Caco-2 (cell line): ENCODE measurements around the gene FAM72A. TPM values are rescaled to one million over a fixed set of nuclear protein-coding genes. Genes with fewer than 3 reads are reported as not detected.
A peak's percentile ranks its signal among the peaks of the same experiment; 100 is the strongest.
"Not testable (repeated sequence)": the region's sequence is repeated elsewhere in the genome, so short reads cannot be mapped to it uniquely, and the experiment has no call there.

Source experiments
- BruUV-seq: library from RNA; stranded (reverse); fragments of 400-500 nt; replicated peaks from 2 replicates; lab custom pipeline; 2021; lab: Mats Ljungman, UMichigan
- CTCF ChIA-PET: fragments of 300-600 bp; sonication (Branson Sonifier 250); formaldehyde crosslinking; loops from one replicate; lab custom pipeline; 2022; ENCODE audit warnings: antibody characterized with exemption; lab: Charles Lee
- POLR2A ChIA-PET: fragments of 300-600 bp; sonication (Branson Sonifier 250); formaldehyde crosslinking; loops from one replicate; lab custom pipeline; 2022; ENCODE audit warnings: antibody characterized with exemption; lab: Charles Lee
- DNase-seq, 2 experiments: peaks; one replicate each; pipeline versions ENCODE4 v3.0.0 to v3.0.0-alpha.2; 2020 to 2022
- H3K27me3 ChIP-seq: replicated peaks from 2 replicates; pipeline ENCODE4 v1.6.0; 2011; ENCODE audit warnings: low read length; ENCODE audit not compliant: control insufficient read depth, insufficient read depth
- H3K36me3 ChIP-seq: 2 replicates; pipeline ENCODE4 v1.5.1; 2011; ENCODE audit warnings: low read length; ENCODE audit not compliant: control insufficient read depth, insufficient read depth
- H3K4me1 ChIP-seq: fragments of 250-450 bp; sonication (Bioruptor Pico); 2 replicates; pipeline ENCODE4 v1.5.1; 2020; ENCODE audit warnings: mild to moderate bottlenecking
- H3K4me3 ChIP-seq: 2 replicates; pipeline ENCODE4 v1.5.1; 2011; ENCODE audit warnings: low read depth, mild to moderate bottlenecking, control low read depth, low read length
- H3K9me3 ChIP-seq: fragments of 250-450 bp; sonication (Bioruptor Pico); 2 replicates; pipeline ENCODE4 v1.5.1; 2020; ENCODE audit warnings: mild to moderate bottlenecking, moderate library complexity
- H3K27ac Mint-ChIP-seq: one replicate; pipeline ENCODE4 v1.8.0; 2022; ENCODE audit warnings: mixed read lengths; ENCODE audit not compliant: unreplicated experiment
- H3K27me3 Mint-ChIP-seq: one replicate; pipeline ENCODE4 v1.8.0; 2022; ENCODE audit warnings: mixed read lengths; ENCODE audit not compliant: insufficient read depth, unreplicated experiment
- H3K36me3 Mint-ChIP-seq: one replicate; pipeline ENCODE4 v1.8.0; 2022; ENCODE audit warnings: mild to moderate bottlenecking, mixed read lengths; ENCODE audit not compliant: insufficient read depth, unreplicated experiment
- H3K4me1 Mint-ChIP-seq: one replicate; pipeline ENCODE4 v1.8.0; 2022; ENCODE audit warnings: low read depth, mixed read lengths; ENCODE audit not compliant: unreplicated experiment
- H3K4me3 Mint-ChIP-seq: one replicate; pipeline ENCODE4 v1.8.0; 2022; ENCODE audit warnings: mild to moderate bottlenecking, moderate library complexity, mixed read lengths; ENCODE audit not compliant: unreplicated experiment
- H3K9me3 Mint-ChIP-seq: one replicate; pipeline ENCODE4 v1.8.0; 2022; ENCODE audit warnings: mixed read lengths; ENCODE audit not compliant: unreplicated experiment
- intact Hi-C: fragments of 100-400 bp; cut with micrococcal nuclease; formaldehyde crosslinking; loops from one replicate; pipeline ENCODE4 v1.10.0; 2022; ENCODE audit not compliant: unreplicated experiment
- total RNA-seq: library from RNA; stranded (reverse); gene quantifications from 2 replicates; pipeline ENCODE4 v1.2.3, GENCODE V29; 2022

The FAM72A gene
- total RNA-seq, 1 experiment from 2014 or later, result 12.3 TPM

DNA sequence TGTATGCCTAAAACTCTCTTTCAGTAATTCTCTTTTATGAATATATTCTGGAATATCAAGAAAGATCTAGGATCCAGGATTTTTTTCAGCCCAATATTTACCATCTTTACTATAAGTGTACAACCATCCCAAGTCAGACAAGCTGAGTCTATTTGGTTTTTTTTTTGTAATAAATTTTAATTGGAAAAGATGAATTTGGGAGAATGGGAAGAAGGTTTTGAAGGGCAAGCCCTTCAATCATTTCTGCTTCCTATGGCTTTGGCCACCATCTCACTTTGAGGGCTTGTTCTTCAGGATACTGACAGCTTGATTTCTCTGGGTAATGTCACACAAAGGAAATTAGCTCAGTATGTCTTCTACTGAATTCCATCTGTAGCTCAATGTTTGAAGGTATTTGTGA lies 23.0 kb downstream of the FAM72A start:
- H3K27me3 ChIP-seq, H3K4me3 ChIP-seq, H3K9me3 ChIP-seq, CTCF ChIA-PET, H3K27ac Mint-ChIP-seq, H3K4me3 Mint-ChIP-seq, POLR2A ChIA-PET, H3K27me3 Mint-ChIP-seq, H3K9me3 Mint-ChIP-seq, DNase-seq, H3K4me1 ChIP-seq, H3K4me1 Mint-ChIP-seq, H3K36me3 ChIP-seq, H3K36me3 Mint-ChIP-seq, intact Hi-C loops, BruUV-seq: not testable (repeated sequence)

DNA sequence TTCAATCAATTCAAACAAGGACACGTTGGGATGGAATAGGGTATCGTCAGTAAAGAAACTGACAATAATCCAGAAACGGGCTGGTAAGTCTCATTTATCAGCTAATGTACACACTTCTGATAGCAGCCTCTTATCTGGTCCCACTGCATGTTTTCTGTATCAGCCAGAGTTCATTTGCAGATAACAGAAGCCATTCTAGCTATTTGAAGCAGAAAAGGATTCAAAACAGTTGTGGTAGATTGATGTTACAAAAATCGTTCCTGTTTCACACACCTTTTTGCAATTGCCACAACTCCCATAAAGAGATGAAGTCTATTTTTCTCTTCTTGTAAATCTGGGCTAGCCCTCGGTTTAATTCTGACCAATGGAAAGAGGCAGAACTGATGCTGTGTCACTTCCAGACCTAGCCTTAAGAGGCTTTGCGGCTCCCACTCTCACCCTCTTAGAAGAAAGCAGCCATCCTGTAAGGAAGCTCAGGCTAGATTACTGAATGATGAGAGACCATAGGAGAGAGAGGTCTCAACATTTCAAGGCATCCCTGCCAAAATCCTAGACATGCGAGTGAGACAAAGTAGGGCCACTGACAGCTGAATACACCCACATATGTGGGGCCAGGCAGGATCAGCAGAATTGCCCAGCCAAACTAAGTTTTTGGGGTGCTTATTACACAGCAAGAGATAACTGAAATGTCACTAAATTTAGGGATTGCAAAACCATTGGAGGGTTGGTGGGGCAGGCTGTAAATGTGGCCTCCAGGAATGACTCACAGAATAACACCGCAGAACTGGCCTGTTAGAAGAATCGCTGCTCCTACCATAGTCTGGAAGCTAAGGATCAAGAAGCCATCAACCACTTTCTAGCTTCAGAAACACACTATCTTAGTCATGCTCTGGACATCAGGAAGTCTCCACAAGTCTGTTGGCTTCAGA lies 24.3 kb downstream of the FAM72A start:
- H3K27me3 Mint-ChIP-seq, H3K4me1 Mint-ChIP-seq, H3K4me3 Mint-ChIP-seq, H3K9me3 Mint-ChIP-seq, H3K4me1 ChIP-seq, H3K4me3 ChIP-seq, POLR2A ChIA-PET, H3K27ac Mint-ChIP-seq, CTCF ChIA-PET, H3K9me3 ChIP-seq, intact Hi-C loops, H3K36me3 ChIP-seq, BruUV-seq, H3K27me3 ChIP-seq, H3K36me3 Mint-ChIP-seq: not testable (repeated sequence)
- peak in 1 of 2 experiments; percentile 19 for DNase-seq

DNA sequence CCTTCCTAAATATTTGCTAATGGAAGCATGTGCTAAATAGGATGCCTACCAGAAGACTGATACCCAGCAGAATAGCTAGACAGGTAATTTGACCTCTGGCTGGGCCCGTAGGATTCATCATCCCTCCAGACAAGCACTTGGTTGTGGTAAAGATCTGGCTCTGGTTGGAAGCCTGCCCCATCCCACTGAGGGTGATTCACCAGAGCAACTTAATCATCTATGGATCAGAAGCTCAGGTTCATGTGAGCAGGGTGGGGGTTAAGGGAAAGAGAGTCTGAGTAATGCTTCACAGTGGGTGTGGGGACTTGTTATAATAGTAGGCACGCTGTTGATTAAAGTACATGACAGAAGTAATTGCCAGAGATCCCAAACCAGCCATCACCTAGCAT lies 26.5 kb downstream of the FAM72A start:
- H3K4me1 ChIP-seq, H3K36me3 Mint-ChIP-seq, H3K4me3 Mint-ChIP-seq, POLR2A ChIA-PET, H3K9me3 ChIP-seq, BruUV-seq, H3K27ac Mint-ChIP-seq, H3K4me3 ChIP-seq, H3K27me3 Mint-ChIP-seq, intact Hi-C loops, H3K9me3 Mint-ChIP-seq, H3K36me3 ChIP-seq, H3K27me3 ChIP-seq, CTCF ChIA-PET, DNase-seq, H3K4me1 Mint-ChIP-seq: not testable (repeated sequence)

DNA sequence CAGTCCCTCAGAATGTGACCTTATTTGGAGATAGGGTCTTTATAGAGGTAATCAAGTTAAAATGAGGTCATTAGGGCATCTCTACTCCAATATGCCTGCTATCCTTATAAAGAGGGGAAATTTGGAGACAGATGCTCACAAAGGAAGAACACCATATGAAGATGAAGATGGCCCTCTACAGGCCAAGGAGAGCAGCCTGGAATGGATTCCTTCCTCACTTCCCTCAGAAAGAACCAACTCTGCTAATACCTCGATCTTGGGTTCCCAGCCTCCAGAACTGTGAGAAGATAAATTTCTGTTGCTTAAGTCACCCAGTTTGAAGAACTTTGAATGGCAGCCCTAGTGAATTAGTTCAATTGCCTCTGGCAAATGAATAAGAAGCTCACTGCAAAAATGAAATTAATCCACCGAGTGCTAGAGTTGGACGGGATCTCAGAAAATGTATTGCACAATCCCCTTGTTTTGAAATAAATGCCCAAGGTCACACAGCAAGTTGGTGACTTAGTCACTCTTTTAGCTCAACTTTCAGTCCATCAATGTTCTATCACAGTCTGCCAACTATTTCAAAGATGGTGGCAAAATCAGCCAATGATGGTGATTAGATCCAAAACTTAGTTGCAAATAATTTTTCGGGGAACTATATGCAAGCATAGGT lies 27.1 kb downstream of the FAM72A start:
- H3K4me1 ChIP-seq, H3K27me3 Mint-ChIP-seq, CTCF ChIA-PET: not testable (repeated sequence)

More for the DNA sequence above, 27.1 kb downstream of the FAM72A start:
- H3K9me3 Mint-ChIP-seq, POLR2A ChIA-PET, BruUV-seq, H3K4me1 Mint-ChIP-seq, H3K27ac Mint-ChIP-seq, H3K36me3 Mint-ChIP-seq, H3K4me3 Mint-ChIP-seq, H3K36me3 ChIP-seq, DNase-seq, H3K9me3 ChIP-seq, H3K4me3 ChIP-seq, H3K27me3 ChIP-seq, intact Hi-C loops: not testable (repeated sequence)
